Stimulated activated CD4-positive, alpha-beta T cell treated with anti-CD3 and anti-CD28 coated beads, Interleukin-12 subunit alpha, Interleukin-12 subunit beta, amount 100 ng/mL, for 4 hours (primary cell): ENCODE measurements around the gene IPO11.
"Not testable (repeated sequence)": the region's sequence is repeated elsewhere in the genome, so short reads cannot be mapped to it uniquely, and the experiment has no call there.

Source experiments
- DNase-seq: peaks from one replicate; pipeline ENCODE4 v3.0.0-alpha.2; 2020

The IPO11 gene

DNA sequence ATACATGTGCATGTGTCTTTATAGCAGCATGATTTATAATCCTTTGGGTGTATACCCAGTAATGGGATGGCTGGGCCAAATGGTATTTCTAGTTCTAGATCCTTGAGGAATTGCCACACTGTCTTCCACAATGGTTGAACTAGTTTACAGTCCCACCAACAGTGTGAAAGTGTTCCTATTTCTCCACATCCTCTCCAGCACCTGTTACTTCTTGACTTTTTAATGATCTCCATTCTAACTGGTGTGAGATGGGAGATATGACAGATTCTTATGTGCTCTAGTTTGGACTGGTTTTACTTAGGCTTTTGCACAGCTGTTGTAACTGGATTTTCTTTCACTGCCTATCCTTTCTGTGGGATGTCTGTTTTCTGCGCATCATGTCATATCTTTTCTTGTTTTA lies 108.2 kb downstream of the IPO11 start:
- DNase-seq: not testable (repeated sequence)

DNA sequence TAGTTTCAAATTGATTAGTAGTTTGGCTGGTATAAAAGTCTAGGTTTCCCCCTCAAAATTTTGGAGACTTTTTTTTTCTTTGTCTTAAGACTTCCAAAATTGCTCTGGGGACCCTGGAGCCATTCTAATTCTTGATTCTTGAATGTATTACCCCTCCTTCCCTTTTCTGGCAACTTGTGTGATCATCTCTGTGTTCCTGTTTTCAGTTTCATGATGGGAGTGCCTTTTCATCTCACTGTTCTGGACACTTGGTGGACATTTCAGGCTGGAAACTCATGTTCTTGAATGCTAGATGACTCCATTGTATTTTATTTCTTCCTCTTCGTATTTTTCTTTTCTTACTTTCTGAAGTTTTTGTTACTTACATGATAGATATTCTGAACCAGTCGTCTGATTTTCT lies 108.8 kb downstream of the IPO11 start:
- DNase-seq: no peak

DNA sequence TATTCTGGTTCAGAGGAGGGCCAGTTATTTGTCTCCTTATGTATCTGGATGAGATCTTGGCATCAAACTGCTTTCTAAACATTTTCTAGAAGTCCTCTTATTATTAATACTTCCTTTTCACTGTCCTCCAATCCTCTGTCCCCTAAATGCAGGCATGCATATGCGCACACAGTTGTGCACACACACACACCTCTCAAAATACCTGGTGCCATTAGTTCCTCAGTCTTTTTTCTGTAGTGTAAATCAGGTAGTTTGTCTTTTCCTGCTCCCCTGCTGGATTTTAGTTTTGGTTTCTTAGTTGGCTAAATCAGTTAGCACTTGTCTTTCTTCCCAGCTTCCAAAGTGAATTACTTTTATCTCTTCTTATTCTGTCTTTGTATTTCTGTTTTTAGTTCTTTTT lies 110.2 kb downstream of the IPO11 start:
- no peak for DNase-seq

DNA sequence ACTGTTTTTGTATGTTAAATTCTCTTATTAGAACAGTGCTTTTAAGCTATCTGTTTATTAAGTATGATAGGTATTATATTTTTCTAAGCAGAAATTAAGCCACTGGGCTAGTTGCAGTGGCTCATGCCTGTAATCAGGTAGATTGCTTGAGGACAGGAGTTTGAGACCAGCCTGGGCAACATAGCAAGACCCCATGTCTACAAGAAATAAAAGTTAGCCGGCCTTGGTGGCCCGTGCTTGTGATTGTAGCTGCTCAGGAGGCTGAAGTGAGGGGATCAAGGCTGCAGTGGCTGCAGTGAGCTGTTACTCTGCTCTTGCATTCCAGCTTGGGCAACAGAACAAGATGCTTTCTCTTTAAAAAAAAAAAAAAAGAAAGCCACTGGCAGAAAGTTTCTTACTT lies 121.0 kb downstream of the IPO11 start:
- no peak for DNase-seq

DNA sequence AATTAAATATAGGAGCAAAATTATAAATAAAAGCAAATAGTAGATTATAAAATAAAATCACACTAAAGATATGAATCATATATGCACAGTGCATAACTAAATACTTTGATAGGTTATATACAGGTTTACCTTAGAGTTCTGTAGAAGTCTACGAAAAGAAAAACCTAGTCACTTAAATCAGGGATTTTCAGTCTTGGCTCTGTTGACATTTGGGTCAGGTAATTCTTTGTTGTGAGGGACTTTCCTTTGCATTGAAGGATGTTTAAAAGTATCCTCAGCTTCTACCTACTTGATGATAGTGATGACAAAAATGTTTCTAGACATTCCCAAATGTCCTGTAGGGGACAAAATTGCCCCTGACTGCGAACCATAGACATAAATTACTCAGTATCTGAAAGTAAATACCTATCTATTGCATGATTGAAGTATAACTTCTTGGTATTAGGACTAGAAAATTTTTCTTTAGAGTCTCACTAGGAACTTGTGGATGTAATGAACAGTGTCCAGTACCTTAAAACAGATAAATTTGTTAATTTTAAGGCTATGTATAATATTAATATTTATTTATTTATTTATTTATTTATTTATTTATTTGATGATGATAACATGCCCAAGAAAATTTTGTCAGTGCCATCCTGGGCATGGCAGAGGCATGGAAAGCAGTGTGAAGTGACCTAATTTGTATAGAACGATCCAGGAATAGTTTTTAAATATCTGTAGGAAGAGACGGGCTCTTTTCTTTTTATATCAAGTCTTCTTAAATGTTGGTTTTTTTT lies 122.1 kb downstream of the IPO11 start:
- DNase-seq: no peak

DNA sequence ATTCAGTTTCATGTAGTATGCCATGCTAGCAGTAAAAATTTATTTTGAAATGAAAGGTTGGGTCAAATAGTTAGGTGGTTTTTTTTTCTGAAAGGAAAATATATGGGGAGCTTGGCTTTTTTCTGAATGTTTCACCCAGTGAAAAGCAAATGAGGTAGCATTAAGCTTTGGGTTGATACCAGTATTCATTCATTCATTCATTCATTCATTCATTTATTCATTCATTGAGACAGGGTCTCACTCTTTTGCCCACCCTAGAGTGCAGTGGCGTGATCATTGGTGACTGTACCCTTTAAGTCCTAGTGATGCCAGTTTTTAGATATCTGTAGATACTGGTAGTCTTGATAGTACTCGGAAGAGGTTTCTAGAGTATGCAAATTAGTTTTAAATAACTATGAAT lies 123.7 kb downstream of the IPO11 start:
- DNase-seq: no peak

DNA sequence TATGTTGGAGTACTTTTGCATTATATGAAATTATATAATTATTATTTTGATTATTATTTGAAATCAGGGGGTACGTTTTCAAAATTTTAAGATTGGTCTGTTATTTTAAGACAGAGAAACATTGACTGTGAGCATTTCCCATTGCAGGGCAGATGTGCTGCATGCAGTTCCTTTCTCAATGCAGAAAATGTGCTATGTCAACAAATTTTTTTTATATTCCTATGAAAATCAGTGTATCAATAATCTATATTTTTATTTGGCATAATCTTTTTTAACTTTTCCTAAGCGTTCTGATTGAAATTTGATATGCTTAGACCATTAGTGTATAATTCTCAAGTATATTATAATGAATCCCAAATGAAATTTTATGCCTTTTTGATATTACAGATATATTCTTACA lies 124.2 kb downstream of the IPO11 start:
- DNase-seq: no peak

DNA sequence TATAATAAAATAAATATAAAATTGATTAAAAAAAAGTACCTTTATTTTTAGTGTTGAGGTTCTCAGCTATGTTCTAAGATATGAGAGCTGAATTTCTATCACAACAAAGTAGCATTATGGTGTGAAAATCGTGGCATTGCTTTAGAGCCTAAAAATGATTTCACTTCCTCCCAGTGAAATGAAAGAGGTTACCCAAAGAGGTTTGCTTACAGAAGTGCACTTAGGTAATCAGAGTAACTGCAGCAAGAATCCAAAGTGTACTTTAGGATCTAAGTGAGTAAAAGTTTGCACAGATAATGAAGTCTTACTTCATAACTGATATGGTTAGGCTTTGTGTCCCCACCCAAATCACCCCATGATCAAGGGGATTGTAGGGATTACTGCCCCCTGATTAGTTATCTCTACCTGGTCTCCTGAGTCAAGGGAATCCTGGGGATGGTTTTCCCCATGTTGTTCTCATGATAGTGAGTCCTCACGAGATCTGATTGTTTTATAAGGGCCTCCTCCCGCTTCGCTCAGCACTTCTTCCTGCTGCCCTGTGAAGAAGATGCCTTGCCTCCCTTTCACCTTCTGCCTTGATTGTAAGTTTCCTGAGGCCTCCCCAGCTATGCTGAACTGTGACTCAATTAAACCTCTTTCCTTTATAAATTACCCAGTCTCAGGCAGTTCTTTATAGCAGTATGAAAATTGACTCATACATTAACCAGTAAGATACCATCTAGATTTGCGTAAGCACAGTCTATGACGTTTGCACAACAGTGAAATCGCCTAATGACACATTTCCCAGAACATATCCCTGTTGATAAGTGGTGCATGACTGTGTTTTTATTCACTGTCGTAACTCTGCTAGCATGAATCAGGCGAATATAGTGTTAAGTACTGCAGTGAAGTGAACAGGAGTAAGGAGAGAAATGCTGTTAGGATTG lies 125.7 kb downstream of the IPO11 start:
- no peak for DNase-seq

DNA sequence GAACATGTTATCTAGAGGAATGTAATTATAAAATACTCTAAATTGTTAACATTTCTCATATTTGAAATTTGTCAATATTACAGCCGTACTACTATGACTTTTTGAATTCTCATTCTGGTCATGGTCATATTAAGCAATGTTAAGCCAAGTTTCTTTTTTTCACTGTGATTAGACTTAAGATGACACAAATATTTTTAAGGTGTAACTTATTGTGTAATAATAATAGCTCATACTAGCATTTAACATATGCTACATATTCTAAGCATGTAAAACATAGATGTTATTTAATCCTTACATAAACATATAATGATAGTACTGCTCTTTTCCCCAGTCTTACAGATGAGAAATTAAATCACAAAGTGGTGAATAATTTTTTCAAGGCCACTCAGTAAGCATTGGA lies 130.2 kb downstream of the IPO11 start:
- no peak for DNase-seq

DNA sequence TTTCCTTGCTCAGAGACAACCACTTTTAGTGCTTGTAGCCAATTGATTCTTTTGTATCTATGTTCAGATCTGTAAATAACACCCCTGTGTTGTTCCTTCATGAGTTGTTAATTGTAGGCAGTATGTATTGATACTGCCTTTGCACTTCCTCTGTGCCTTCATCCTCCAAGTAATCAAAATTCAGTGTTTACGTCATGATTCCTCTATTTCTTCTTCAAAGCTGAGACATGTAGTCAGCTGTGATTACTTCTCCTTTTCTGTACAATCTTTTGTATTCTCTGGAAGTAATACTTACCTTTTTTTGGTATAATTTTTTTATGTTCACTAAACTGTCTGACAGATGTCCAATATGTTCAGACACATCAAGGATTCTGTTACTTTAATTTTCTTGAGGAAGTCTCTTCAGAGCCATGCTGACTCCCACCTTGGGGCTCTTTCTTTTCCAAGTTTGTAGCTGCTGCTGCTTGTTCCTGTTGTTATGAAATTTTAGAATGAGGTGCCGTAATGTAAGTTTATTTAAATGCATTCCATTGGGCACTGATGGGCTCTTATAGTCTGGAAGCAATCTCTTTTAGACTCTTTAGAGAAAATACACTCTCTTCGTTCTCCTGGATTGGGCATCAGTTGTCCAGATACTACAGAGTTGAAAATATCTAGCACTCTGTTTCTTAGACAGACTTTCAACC lies 135.5 kb downstream of the IPO11 start:
- no peak for DNase-seq

DNA sequence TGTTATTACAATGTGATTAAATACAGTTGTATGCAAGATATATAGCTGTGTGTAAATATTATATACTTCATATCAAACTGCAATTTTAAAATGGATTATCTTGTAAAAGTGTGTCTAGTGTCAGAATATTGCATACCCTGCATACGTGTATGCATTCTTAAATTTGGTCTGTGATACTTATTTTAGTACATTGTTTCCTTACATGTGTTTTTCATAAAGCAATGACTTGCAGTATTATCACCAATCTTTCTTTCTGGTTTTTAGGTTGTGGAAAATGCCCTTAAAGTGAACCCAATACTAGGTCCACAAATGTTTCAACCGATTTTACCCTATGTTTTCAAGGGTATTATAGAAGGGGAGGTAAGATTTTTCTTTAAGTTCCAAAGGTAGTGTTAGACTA lies 137.5 kb downstream of the IPO11 start:
- no peak for DNase-seq

DNA sequence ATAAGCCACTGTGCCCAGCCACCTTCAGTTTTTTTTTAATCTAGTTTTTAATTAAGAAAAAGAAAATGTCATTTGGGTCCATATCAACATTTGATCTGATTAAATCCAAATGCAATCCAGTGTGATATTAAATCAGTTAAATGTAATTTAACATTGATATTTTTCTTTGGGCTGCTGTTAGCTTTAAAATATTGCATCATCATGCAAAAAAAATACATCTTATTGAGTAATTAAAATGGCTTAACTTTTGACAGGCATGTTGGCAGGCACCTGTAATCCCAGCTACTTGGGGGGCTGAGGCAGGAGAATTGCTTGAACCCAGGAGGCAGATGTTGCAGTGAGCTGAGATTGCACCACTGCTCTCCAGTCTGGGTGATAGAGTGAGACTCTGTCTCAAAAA lies 143.4 kb downstream of the IPO11 start:
- no peak for DNase-seq

DNA sequence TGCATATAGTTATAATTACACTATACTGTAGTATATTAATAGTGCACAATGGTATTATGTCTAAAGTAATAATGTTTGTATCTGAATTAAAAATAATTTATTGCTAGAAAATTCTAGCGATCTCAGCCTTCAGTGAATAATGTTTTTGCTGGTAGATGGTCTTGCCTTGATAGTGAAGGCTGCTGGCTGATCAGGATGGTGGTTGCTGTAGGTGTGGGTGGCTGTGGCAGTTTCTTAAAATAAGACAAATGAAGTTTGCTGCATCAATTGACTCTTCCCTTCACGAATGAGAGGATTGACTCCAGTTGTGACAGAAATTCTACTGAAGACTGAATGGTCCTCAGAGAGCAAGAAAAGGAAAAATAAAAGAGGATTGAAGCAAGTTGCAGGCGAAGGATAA lies 146.4 kb downstream of the IPO11 start:
- no peak for DNase-seq

DNA sequence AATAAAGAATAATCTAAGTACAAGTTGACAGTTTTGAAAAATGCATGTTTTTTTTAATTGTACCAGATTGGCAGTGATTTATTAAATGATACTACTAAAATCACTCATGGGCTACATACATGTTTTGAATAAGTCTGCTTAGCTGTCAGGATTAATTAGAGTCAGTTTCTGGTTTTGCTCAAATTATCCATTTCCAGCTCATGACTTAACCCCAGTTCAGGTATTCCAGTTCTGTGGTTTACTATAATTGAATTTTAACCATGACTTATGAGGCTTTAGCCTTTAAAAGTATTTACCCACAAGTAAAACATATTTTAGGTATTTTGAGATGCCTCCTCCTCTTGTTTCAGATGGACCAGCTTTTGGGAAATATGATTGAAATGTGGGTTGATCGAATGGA lies 148.2 kb downstream of the IPO11 start:
- no peak for DNase-seq

DNA sequence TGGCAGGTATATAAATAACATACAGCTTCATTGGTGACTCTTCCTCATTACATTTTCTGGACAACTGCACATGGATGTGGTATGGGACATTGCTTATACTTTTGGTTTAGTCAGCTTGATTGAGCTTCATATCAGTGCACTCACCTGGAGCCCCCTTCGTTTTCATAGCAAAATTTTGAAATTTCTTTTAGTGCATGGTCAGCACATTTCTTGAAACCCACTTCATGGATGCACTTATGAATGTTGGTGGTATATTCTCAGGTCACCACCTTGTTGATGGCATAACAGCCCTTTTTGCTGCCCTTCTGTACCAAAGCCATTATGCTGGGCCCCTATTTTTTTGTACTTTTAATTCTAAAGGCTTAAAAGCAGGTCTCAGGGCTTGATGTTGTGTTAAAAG lies 149.3 kb downstream of the IPO11 start:
- no peak for DNase-seq

DNA sequence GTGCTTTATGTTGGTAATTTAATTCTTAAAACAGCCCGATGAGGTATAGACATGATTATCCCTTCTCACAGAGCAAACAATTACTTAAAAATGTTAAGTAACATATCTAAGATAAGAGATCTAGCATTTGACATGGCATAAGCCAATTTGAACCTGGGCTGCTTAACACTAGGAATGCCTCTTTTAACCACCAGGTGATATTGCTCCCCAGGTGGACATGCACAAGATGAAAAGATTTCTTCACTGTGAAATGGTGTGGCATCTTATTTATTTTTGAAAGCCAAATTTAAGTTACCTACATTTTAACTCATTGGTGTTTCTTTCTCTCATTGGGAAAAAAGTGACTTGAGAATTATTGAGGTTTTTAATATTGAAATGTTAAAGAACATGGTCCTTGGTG lies 150.3 kb downstream of the IPO11 start:
- DNase-seq: no peak

DNA sequence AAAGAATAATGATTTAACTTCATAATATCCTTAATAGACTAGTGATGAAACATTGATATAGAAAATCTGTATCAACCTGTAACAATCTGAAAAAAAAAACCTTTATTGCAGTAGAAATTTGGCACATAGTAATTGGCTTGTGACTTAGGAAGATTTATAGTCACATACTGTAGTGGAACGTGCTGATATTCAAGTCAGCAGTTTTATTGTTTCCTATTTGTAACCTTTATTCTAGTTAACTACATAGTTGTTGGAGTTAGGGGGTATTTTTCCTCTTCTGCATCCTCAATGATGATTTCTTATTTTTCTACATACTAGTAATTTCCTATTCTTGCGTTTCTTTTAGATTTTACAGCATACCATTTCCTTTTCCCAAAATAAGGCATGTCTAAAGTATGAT lies 151.5 kb downstream of the IPO11 start:
- DNase-seq: no peak

DNA sequence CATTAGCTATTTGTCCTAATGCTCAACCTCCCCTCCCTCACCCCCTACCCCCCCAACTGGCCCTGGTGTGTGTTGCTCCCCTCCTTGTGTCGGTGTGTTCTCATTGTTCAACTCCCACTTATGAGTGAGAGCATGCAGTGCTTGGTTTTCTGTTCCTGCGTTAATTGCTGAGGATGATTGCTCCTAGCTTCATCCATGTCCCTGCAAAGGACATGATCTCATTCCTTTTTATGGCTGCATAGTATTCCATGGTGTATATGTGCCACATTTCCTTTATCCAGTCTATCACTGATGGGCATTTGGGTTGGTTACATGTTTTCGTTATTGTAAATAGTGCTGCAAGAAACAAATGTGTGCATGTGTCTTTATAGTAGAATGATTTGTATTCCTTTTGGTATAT lies 153.2 kb downstream of the IPO11 start:
- DNase-seq: not testable (repeated sequence)

DNA sequence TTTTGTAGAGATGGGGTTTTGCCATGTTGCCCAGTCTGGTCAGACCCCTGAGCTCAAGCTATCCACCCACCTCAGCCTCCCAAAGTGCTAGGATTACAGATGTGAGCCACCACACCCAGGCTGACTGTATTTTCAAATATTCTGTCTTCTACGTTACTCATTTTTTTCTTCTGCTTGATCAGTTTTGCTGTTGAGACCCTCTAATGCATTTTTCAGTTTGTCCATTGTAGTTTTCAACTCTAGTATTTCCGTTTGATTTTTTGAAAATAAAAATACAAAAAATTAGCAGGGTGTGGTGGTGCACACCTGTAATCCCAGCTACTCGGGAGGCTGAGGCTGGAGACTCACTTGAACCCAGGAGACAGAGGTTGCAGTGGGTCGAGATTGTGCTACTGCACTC lies 155.6 kb downstream of the IPO11 start:
- DNase-seq: no peak

DNA sequence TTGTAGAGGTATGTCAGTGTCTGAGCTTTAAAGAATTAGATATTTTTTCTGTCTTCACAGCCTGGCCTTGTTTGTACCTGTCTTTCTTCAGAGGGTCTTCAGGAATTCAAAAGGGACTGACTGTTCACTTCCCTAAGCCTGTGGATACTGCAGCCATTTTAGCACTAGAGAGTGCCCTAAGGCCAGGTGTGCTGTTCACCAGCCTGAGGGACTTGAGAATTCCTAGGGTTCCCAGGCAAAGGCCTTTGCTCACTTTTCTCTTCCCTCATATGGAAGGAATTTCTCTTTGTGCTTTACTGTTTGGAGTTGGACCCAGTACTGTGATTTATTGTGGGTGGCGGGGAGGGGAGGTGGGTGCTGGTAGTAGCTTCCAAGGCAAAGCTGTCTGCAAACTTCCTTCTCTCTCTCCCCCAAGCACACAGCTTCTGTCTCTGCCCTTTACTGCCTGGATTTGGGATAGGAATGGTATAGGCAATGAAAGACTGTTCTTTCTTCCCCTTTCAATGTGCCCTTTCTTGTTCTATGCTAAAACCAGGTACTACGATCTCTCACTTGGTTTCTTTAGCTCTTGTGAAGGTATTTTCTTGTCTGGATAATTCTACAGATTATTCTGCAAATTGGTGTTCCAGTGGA lies 156.4 kb downstream of the IPO11 start:
- no peak for DNase-seq

DNA sequence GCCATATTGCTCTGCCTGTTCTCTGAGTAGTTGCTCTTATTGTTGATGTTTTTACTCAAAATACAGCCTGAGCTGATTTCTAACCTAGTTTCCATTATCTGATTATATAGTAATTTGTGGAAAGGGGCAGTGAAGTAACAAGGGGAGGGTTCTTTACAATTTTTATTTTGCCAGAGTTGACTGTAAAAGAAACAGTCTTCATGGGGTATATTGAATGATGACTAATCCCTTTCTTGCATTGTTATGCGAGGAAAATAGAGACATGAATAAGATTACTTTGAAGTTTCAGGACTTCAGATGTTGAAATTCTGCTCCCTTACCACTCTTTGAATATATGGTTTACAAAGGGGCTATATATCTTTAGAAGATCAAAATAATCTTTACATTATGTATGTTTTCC lies 156.9 kb downstream of the IPO11 start:
- DNase-seq: no peak

DNA sequence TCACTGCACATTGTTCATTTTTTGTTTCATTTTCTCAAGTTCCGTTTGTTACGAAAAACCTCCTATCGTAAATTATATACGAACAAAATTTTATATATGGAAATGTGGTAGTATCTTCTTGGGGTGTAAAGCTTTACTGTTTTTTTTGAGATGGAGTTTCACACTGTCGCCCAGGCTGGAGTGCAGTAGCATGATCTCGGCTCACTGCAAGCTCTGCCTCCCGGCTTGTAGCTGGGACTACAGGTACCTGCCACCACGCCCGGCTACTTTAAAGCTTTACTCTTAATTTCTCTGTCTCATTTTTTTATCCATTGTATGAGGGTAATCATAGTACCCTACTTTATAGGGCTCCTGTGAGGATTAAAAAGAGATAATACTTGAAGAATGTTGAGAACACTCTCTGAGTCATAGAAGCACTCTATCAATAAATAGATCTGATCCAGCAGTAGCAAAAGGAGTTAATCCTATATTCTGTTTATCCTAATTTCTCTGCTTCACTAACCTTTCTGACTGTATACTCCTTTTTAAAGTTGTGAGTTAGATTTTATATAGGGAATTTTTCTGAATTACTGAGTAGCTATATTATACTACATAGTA lies 160.5 kb downstream of the IPO11 start:
- DNase-seq: no peak

DNA sequence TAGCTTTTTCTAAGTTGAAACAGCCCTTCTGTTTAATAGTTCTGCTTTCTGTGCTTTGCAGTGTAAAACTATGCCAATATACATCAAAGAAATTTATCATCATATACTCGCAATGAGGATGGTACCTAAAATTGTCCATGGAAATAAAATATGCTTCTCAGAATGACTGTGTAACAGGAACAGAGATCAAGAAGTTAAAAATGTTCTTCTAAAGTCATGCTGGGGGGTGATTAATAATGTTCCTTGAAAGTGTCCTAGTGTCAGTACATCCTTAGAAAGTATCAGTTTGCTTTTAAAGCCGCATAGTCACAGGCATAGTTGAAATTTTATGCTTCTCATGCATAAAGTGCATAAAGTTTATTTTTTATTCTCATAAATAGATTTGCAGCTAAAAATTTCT lies 162.0 kb downstream of the IPO11 start:
- DNase-seq: no peak
